Measurements from ENCODE around the gene COPZ2. TPM values are rescaled to one million over a fixed set of nuclear protein-coding genes. Genes with fewer than 3 reads are reported as not detected.
"Not testable (repeated sequence)": the region's sequence is repeated elsewhere in the genome, so short reads cannot be mapped to it uniquely, and the experiment has no call there.

COPZ2 gene
- total RNA-seq, 1 donor from 2014 or later, result 4.4 TPM

- no peak for DNase-seq
- Mint-ChIP-seq H3K36me3 (ENCODE audit: low read depth) (no peaks in the 10 kb centered on the region), H3K27me3 (peaks cover 18% of the 10 kb centered on the region), H3K27ac (no peak overlapping the region), H3K4me1 (peaks cover 15% of the 10 kb centered on the region), H3K4me3 (no peak overlapping the region), H3K9me3 (no peaks in the 10 kb centered on the region)
- intact Hi-C loops (cut with micrococcal nuclease), result no loop called here
Observed at GRCh38 chr17:48002266-48002915, 35.2 kb downstream of the COPZ2 start.

- H3K36me3 Mint-ChIP-seq (ENCODE audit: low read depth); DNase-seq; H3K9me3 Mint-ChIP-seq; intact Hi-C loops (cut with micrococcal nuclease); H3K4me3 Mint-ChIP-seq; H3K27ac Mint-ChIP-seq: not testable (repeated sequence)
- Mint-ChIP-seq H3K27me3 (peaks cover 13% of the 10 kb centered on the region), H3K4me1 (peaks cover 15% of the 10 kb centered on the region)
Observed at GRCh38 chr17:48001657-48002056, 35.9 kb downstream of the COPZ2 start.

- Mint-ChIP-seq H3K4me3 (no peak overlapping the region), H3K36me3 (ENCODE audit: low read depth) (no peaks in the 10 kb centered on the region), H3K27ac (no peak overlapping the region), H3K4me1 (peaks cover 15% of the 10 kb centered on the region), H3K27me3 (peaks cover 11% of the 10 kb centered on the region), H3K9me3 (no peaks in the 10 kb centered on the region)
- DNase-seq, result no peak
- intact Hi-C loops (cut with micrococcal nuclease), result no loop called here
Observed at GRCh38 chr17:48001197-48001596, 36.4 kb downstream of the COPZ2 start.

GRCh38 chr17:47999582-47999981 is 38.0 kb downstream of the COPZ2 start:
- intact Hi-C loops (cut with micrococcal nuclease), result no loop called here
- Mint-ChIP-seq H3K4me1 (peaks cover 13% of the 10 kb centered on the region), H3K9me3 (no peaks in the 10 kb centered on the region), H3K36me3 (ENCODE audit: low read depth) (no peaks in the 10 kb centered on the region), H3K27me3 (peaks cover 7% of the 10 kb centered on the region), H3K4me3 (no peak overlapping the region), H3K27ac (no peak overlapping the region)
- no peak for DNase-seq

- Mint-ChIP-seq H3K36me3 (ENCODE audit: low read depth) (no peaks in the 10 kb centered on the region), H3K27me3 (peaks cover 11% of the 10 kb centered on the region), H3K4me3 (no peak overlapping the region), H3K9me3 (no peaks in the 10 kb centered on the region), H3K4me1 (peaks cover 10% of the 10 kb centered on the region), H3K27ac (no peak overlapping the region)
- no peak for DNase-seq
- intact Hi-C loops (cut with micrococcal nuclease), result no loop called here
Observed at GRCh38 chr17:47998044-47998443, 39.6 kb downstream of the COPZ2 start.

GRCh38 chr17:47997586-47997985 is 40.0 kb downstream of the COPZ2 start:
- DNase-seq, result no peak
- Mint-ChIP-seq H3K4me3 (no peak overlapping the region), H3K4me1 (peaks cover 5% of the 10 kb centered on the region), H3K36me3 (ENCODE audit: low read depth) (no peaks in the 10 kb centered on the region), H3K27me3 (peaks cover 11% of the 10 kb centered on the region), H3K27ac (no peak overlapping the region), H3K9me3 (no peaks in the 10 kb centered on the region)
- intact Hi-C loops (cut with micrococcal nuclease), result no loop called here

- no peaks in the 10 kb centered on the region for H3K4me1 Mint-ChIP-seq
- H3K9me3 Mint-ChIP-seq, result no peaks in the 10 kb centered on the region
- no peak for DNase-seq
- H3K4me3 Mint-ChIP-seq, result no peak overlapping the region
- H3K36me3 Mint-ChIP-seq (ENCODE audit: low read depth), result no peaks in the 10 kb centered on the region
- H3K27ac Mint-ChIP-seq, result no peak overlapping the region
- intact Hi-C loops (cut with micrococcal nuclease), result no loop called here
- peaks cover 11% of the 10 kb centered on the region for H3K27me3 Mint-ChIP-seq
Observed at GRCh38 chr17:47996201-47996600, 41.4 kb downstream of the COPZ2 start.

GRCh38 chr17:47995241-47995935 is 42.2 kb downstream of the COPZ2 start:
- Mint-ChIP-seq H3K9me3 (no peaks in the 10 kb centered on the region), H3K36me3 (ENCODE audit: low read depth) (no peaks in the 10 kb centered on the region), H3K27me3 (peaks cover 11% of the 10 kb centered on the region), H3K4me1 (no peaks in the 10 kb centered on the region), H3K4me3 (no peak overlapping the region), H3K27ac (no peak overlapping the region)
- intact Hi-C loops (cut with micrococcal nuclease), result no loop called here
- no peak for DNase-seq

- Mint-ChIP-seq H3K4me3 (no peak overlapping the region), H3K4me1 (peaks cover 3% of the 10 kb centered on the region), H3K27me3 (peaks cover 11% of the 10 kb centered on the region), H3K36me3 (ENCODE audit: low read depth) (no peaks in the 10 kb centered on the region), H3K9me3 (no peaks in the 10 kb centered on the region), H3K27ac (no peak overlapping the region)
- intact Hi-C loops (cut with micrococcal nuclease), result no loop called here
- DNase-seq, result no peak
Observed at GRCh38 chr17:47994724-47995123, 42.9 kb downstream of the COPZ2 start.

- intact Hi-C loops (cut with micrococcal nuclease), result no loop called here
- no peaks in the 10 kb centered on the region for H3K36me3 Mint-ChIP-seq (ENCODE audit: low read depth)
- no peak overlapping the region for H3K4me3 Mint-ChIP-seq
Observed at GRCh38 chr17:47993964-47994363, 43.6 kb downstream of the COPZ2 start.

GRCh38 chr17:47993031-47993564 is 44.5 kb downstream of the COPZ2 start:
- no peak for DNase-seq
- H3K36me3 Mint-ChIP-seq (ENCODE audit: low read depth), result no peaks in the 10 kb centered on the region
- peaks cover 8% of the 10 kb centered on the region for H3K4me1 Mint-ChIP-seq
- intact Hi-C loops (cut with micrococcal nuclease), result no loop called here
- H3K27me3 Mint-ChIP-seq, result peaks cover 11% of the 10 kb centered on the region
- no peak overlapping the region for H3K27ac Mint-ChIP-seq
- H3K4me3 Mint-ChIP-seq, result no peak overlapping the region
- H3K9me3 Mint-ChIP-seq, result no peaks in the 10 kb centered on the region

More at GRCh38 chr17:47993964-47994363, 43.6 kb downstream of the COPZ2 start:
- Mint-ChIP-seq H3K27ac (no peak overlapping the region), H3K4me1 (peaks cover 8% of the 10 kb centered on the region), H3K9me3 (no peaks in the 10 kb centered on the region), H3K27me3 (peaks cover 11% of the 10 kb centered on the region)
- no peak for DNase-seq

- no peaks in the 10 kb centered on the region for H3K9me3 Mint-ChIP-seq
- no peaks in the 10 kb centered on the region for H3K36me3 Mint-ChIP-seq (ENCODE audit: low read depth)
- no peak overlapping the region for H3K27ac Mint-ChIP-seq
- H3K4me3 Mint-ChIP-seq, result no peak overlapping the region
- DNase-seq, result no peak
- peaks cover 9% of the 10 kb centered on the region for H3K27me3 Mint-ChIP-seq
- intact Hi-C loops (cut with micrococcal nuclease), result no loop called here
- peaks cover 8% of the 10 kb centered on the region for H3K4me1 Mint-ChIP-seq
Observed at GRCh38 chr17:47992216-47992615, 45.4 kb downstream of the COPZ2 start.

GRCh38 chr17:47990962-47991731 is 46.5 kb downstream of the COPZ2 start:
- no peak overlapping the region for H3K4me3 Mint-ChIP-seq
- no peak for DNase-seq
- H3K27ac Mint-ChIP-seq, result no peak overlapping the region
- H3K9me3 Mint-ChIP-seq, result no peaks in the 10 kb centered on the region
- peaks cover 5% of the 10 kb centered on the region for H3K36me3 Mint-ChIP-seq (ENCODE audit: low read depth)
- intact Hi-C loops (cut with micrococcal nuclease), result no loop called here
- peaks cover 9% of the 10 kb centered on the region for H3K27me3 Mint-ChIP-seq
- peaks cover 8% of the 10 kb centered on the region for H3K4me1 Mint-ChIP-seq

- intact Hi-C loops (cut with micrococcal nuclease), result no loop called here
- no peak for DNase-seq
- Mint-ChIP-seq H3K4me3 (no peak overlapping the region), H3K9me3 (no peaks in the 10 kb centered on the region), H3K4me1 (peaks cover 8% of the 10 kb centered on the region), H3K27ac (no peak overlapping the region), H3K27me3 (peaks cover 9% of the 10 kb centered on the region), H3K36me3 (ENCODE audit: low read depth) (peaks cover 8% of the 10 kb centered on the region)
Observed at GRCh38 chr17:47989700-47990099, 47.9 kb downstream of the COPZ2 start.
